ENCODE measurements around the gene NTHL1. TPM values are rescaled to one million over a fixed set of nuclear protein-coding genes. Genes with fewer than 3 reads are reported as not detected.
A peak's percentile ranks its signal among the peaks of the same experiment; 100 is the strongest.

Gene NTHL1
- total RNA-seq, 4 donors from 2014 or later, result 22.8 to 56.7 (median 28.1) TPM

GRCh38 chr16:2033057-2033908 is 14.4 kb downstream of the NTHL1 start:
- Histone ChIP-seq H3K27ac (peak overlapping the region; percentile 71 to 100 (median 94)), H3K9me3 (no peaks in the 10 kb centered on the region), H3K4me3 (peak overlapping the region; percentile 8 to 47 (median 41)), H3K4me1 (peaks cover 0 to 95% (median 69%) of the 10 kb centered on the region in 4 donors), H3K36me3 (peaks cover 0 to 6% (median 0%) of the 10 kb centered on the region in 3 donors), H3K27me3 (no peaks in the 10 kb centered on the region)
- WGBS, 2 donors, result 5 to 23% methylated on average over 9 to 19 of the region's 37 CpGs
- peak; percentile 35 to 63 for TF ChIP-seq POLR2A (IDR thresholded peaks at IDR 0.05)
- no peak for TF ChIP-seq CTCF (IDR thresholded peaks at IDR 0.05)
- peak; percentile 64 to 83 for TF ChIP-seq EP300 (IDR thresholded peaks at IDR 0.05)
- DNase-seq (ENCODE audit: low spot score in 2 of 2), result peak in 1 of 2 donors; percentile 38

GRCh38 chr16:2032285-2033056 is 15.2 kb downstream of the NTHL1 start:
- DNase-seq (ENCODE audit: low spot score in 2 of 2), result no peak
- TF ChIP-seq CTCF (IDR thresholded peaks at IDR 0.05) (no peak), EP300 (IDR thresholded peaks at IDR 0.05) (peak in 1 of 2 donors; percentile 50), POLR2A (IDR thresholded peaks at IDR 0.05) (peak in 1 of 2 donors; percentile 20)
- Histone ChIP-seq H3K27ac (peak overlapping the region; percentile 71 to 100 (median 94)), H3K9me3 (no peaks in the 10 kb centered on the region), H3K27me3 (no peaks in the 10 kb centered on the region), H3K36me3 (peaks cover 0 to 6% (median 0%) of the 10 kb centered on the region in 3 donors), H3K4me3 (peak overlapping the region; percentile 8 to 47 (median 41)), H3K4me1 (peaks cover 0 to 95% (median 67%) of the 10 kb centered on the region in 4 donors)
- WGBS, 2 donors, result 26 to 27% methylated on average over 8 to 14 of the region's 15 CpGs

GRCh38 chr16:2031081-2031577 is 16.5 kb downstream of the NTHL1 start:
- peaks cover 0 to 6% (median 0%) of the 10 kb centered on the region in 3 donors for H3K36me3 ChIP-seq
- H3K27ac ChIP-seq, result peak overlapping the region in 3 of 4 donors; percentile 93 to 100 (median 94)
- H3K4me3 ChIP-seq, result no peak overlapping the region
- TF ChIP-seq CTCF (IDR thresholded peaks at IDR 0.05) (no peak), EP300 (IDR thresholded peaks at IDR 0.05) (no peak), POLR2A (IDR thresholded peaks at IDR 0.05) (no peak)
- DNase-seq (ENCODE audit: low spot score in 2 of 2), result no peak
- H3K9me3 ChIP-seq, result no peaks in the 10 kb centered on the region
- WGBS, 2 donors, result 64 to 68% methylated on average over 11 of the region's 11 CpGs
- H3K4me1 ChIP-seq, result peaks cover 0 to 93% (median 59%) of the 10 kb centered on the region in 4 donors
- H3K27me3 ChIP-seq, result no peaks in the 10 kb centered on the region

GRCh38 chr16:2030036-2030435 is 17.6 kb downstream of the NTHL1 start:
- peak overlapping the region; percentile 19 to 100 (median 94) for H3K27ac ChIP-seq
- no peak for DNase-seq (ENCODE audit: low spot score in 2 of 2)
- peaks cover 0 to 6% (median 0%) of the 10 kb centered on the region in 3 donors for H3K36me3 ChIP-seq
- 74 to 90% methylated on average over 7 to 10 of the region's 11 CpGs for WGBS, 2 donors
- H3K4me1 ChIP-seq, result peaks cover 0 to 85% (median 50%) of the 10 kb centered on the region in 4 donors
- TF ChIP-seq CTCF (IDR thresholded peaks at IDR 0.05) (no peak), POLR2A (IDR thresholded peaks at IDR 0.05) (no peak), EP300 (IDR thresholded peaks at IDR 0.05) (no peak)
- no peaks in the 10 kb centered on the region for H3K27me3 ChIP-seq
- H3K9me3 ChIP-seq, result no peaks in the 10 kb centered on the region
- H3K4me3 ChIP-seq, result peak overlapping the region in 2 of 4 donors; percentile 9 to 83
